H1 (cell line): ENCODE results near the gene SLC66A1. TPM values are rescaled to one million over a fixed set of nuclear protein-coding genes. Genes with fewer than 3 reads are reported as not detected.

Experiments used
- CTCF ChIA-PET: fragments of 300-600 bp; sonication (Branson Sonifier 250); formaldehyde crosslinking; loops from one replicate; lab custom pipeline; 2021; ENCODE audit not compliant: partially characterized antibody; lab: Charles Lee
- POLR2A ChIA-PET: fragments of 300-600 bp; sonication (Branson Sonifier 250); formaldehyde crosslinking; loops from one replicate; lab custom pipeline; 2021; ENCODE audit warnings: inconsistent platforms; ENCODE audit not compliant: partially characterized antibody; lab: Charles Lee
- DNase-seq, 2 experiments: peaks; one replicate each; pipeline versions ENCODE4 v3.0.0 to v3.0.0-alpha.2; 2010 to 2022; ENCODE audit warnings: low spot score in 2 of 2, low read depth in 1 of 2, mixed read lengths in 1 of 2
- FAIRE-seq: peaks from 2 replicates; lab custom pipeline; 2011; peaks lifted over from hg19 to GRCh38; lab: Jason Lieb, UNC
- H2AFZ ChIP-seq: 2 replicates; pipeline ENCODE4 v1.8.1; 2012; ENCODE audit warnings: low read length, inconsistent platforms
- H2AK5ac ChIP-seq: 2 replicates; pipeline ENCODE4 v1.6.1; 2013; ENCODE audit warnings: low read depth, low read length
- H2BK120ac ChIP-seq: replicated peaks from 2 replicates; pipeline ENCODE3; 2013; ENCODE audit warnings: low read depth, low read length, inconsistent platforms
- H2BK12ac ChIP-seq: 2 replicates; pipeline ENCODE4 v1.6.1; 2013; ENCODE audit warnings: low read depth, low read length
- H2BK15ac ChIP-seq: 2 replicates; pipeline ENCODE4 v1.6.1; 2013; ENCODE audit warnings: low read length
- H2BK20ac ChIP-seq: 2 replicates; pipeline ENCODE4 v1.6.1; 2013; ENCODE audit warnings: low read length
- H2BK5ac ChIP-seq: 2 replicates; pipeline ENCODE4 v1.6.1; 2013; ENCODE audit warnings: low read depth, low read length
- H3K14ac ChIP-seq: 2 replicates; pipeline ENCODE4 v1.6.1; 2013; ENCODE audit warnings: inconsistent platforms; ENCODE audit not compliant: insufficient read length
- H3K18ac ChIP-seq: 2 replicates; pipeline ENCODE4 v1.6.1; 2013; ENCODE audit warnings: low read length; ENCODE audit errors: extremely low read depth
- H3K23ac ChIP-seq: 2 replicates; pipeline ENCODE4 v1.6.1; 2013; ENCODE audit warnings: inconsistent platforms; ENCODE audit not compliant: insufficient read length
- H3K23me2 ChIP-seq: 2 replicates; pipeline ENCODE4 v1.6.1; 2013; ENCODE audit warnings: low read depth, low read length
- H3K27ac ChIP-seq: 2 replicates; pipeline ENCODE4 v1.6.1; 2011; ENCODE audit warnings: low read depth, low read length, inconsistent platforms
- H3K27me3 ChIP-seq, 4 experiments: replicated peaks in 1 of 4; 1 replicate in 1 of 4; 2 replicates in 3 of 4; pipeline versions ENCODE4 v1.6.1 to v1.8.1; 2011 to 2013; ENCODE audit warnings: low read length in 3 of 4, mild to moderate bottlenecking in 3 of 4, inconsistent platforms in 2 of 4, mixed read lengths in 2 of 4, moderate library complexity in 1 of 4; ENCODE audit not compliant: control insufficient read depth in 3 of 4, insufficient read depth in 3 of 4; ENCODE audit errors: extremely low read depth in 1 of 4
- H3K36me3 ChIP-seq, 4 experiments: 2 replicates each; pipeline versions ENCODE4 v1.6.1 to v1.8.1; 2011 to 2013; ENCODE audit warnings: mild to moderate bottlenecking in 4 of 4, low read length in 3 of 4, moderate library complexity in 2 of 4, control low read depth in 1 of 4, inconsistent platforms in 1 of 4; ENCODE audit not compliant: insufficient read depth in 4 of 4, control insufficient read depth in 2 of 4
- H3K4ac ChIP-seq: replicated peaks from 2 replicates; pipeline ENCODE3; 2013; ENCODE audit warnings: low read length, low read depth, mixed read lengths, inconsistent platforms; ENCODE audit not compliant: insufficient read length
- H3K4me1 ChIP-seq, 4 experiments: replicated peaks in 1 of 4; 1 replicate in 1 of 4; 2 replicates in 3 of 4; pipeline versions ENCODE4 v1.6.1 to v1.8.1; 2011 to 2013; ENCODE audit warnings: low read length in 3 of 4, inconsistent platforms in 2 of 4, mixed read lengths in 1 of 4; ENCODE audit not compliant: insufficient read depth in 4 of 4, control insufficient read depth in 3 of 4
- H3K4me2 ChIP-seq, 2 experiments: 2 replicates each; pipeline versions ENCODE4 v1.6.1 to v1.8.1; 2011 to 2013; ENCODE audit warnings: low read depth in 2 of 2, low read length in 2 of 2, control low read depth in 1 of 2, inconsistent platforms in 1 of 2, mild to moderate bottlenecking in 1 of 2; ENCODE audit not compliant: insufficient read depth in 1 of 2
- H3K4me3 ChIP-seq, 4 experiments: fragments of 200-600, 300-600 bp in 1 of 4; sonication (generic), shearing (Covaris generic), sonication (Bioruptor Twin) in 1 of 4; 2 replicates each; pipeline versions ENCODE4 v1.5.1 to v1.8.1; 2011 to 2016; ENCODE audit warnings: low read length in 4 of 4, low read depth in 3 of 4, control low read depth in 2 of 4, inconsistent platforms in 2 of 4, mild to moderate bottlenecking in 2 of 4, mixed read lengths in 1 of 4, moderate library complexity in 1 of 4; ENCODE audit not compliant: insufficient read depth in 2 of 4; ENCODE audit errors: extremely low read depth in 1 of 4
- H3K56ac ChIP-seq: replicated peaks from 2 replicates; pipeline ENCODE3; 2013; ENCODE audit warnings: low read depth, mild to moderate bottlenecking, mixed read lengths, low read length, inconsistent platforms; ENCODE audit not compliant: insufficient read length
- H3K79me1 ChIP-seq: 2 replicates; pipeline ENCODE4 v1.6.1; 2013; ENCODE audit warnings: low read depth, low read length, control low read depth
- H3K79me2 ChIP-seq, 2 experiments: 2 replicates each; pipeline versions ENCODE4 v1.6.1 to v1.8.1; 2012 to 2013; ENCODE audit warnings: low read length in 2 of 2, mild to moderate bottlenecking in 2 of 2, inconsistent platforms in 1 of 2; ENCODE audit not compliant: insufficient read depth in 2 of 2, control insufficient read depth in 1 of 2
- H3K9ac ChIP-seq, 4 experiments: replicated peaks in 1 of 4; 1 replicate in 1 of 4; 2 replicates in 3 of 4; pipeline versions ENCODE4 v1.6.1 to v1.8.1; 2011 to 2013; ENCODE audit warnings: low read depth in 3 of 4, low read length in 3 of 4, control low read depth in 2 of 4, mild to moderate bottlenecking in 2 of 4, moderate library complexity in 2 of 4, inconsistent platforms in 1 of 4; ENCODE audit errors: extremely low read depth in 1 of 4
- H3K9me3 ChIP-seq, 2 experiments: 2 replicates each; pipeline versions ENCODE4 v1.6.1 to v1.8.1; 2012 to 2013; ENCODE audit warnings: mild to moderate bottlenecking in 2 of 2, moderate library complexity in 2 of 2, control low read depth in 1 of 2, inconsistent platforms in 1 of 2, low read depth in 1 of 2, low read length in 1 of 2, mixed read lengths in 1 of 2; ENCODE audit not compliant: insufficient read depth in 2 of 2
- H4K20me1 ChIP-seq, 2 experiments: replicated peaks in 1 of 2; 2 replicates each; pipeline versions ENCODE3 to v1.8.1; 2011 to 2013; ENCODE audit warnings: inconsistent platforms in 2 of 2, low read length in 2 of 2, mild to moderate bottlenecking in 1 of 2; ENCODE audit not compliant: insufficient read depth in 2 of 2, control insufficient read depth in 1 of 2
- H4K5ac ChIP-seq: 2 replicates; pipeline ENCODE4 v1.6.1; 2013; ENCODE audit warnings: low read length, low read depth, mixed read lengths, inconsistent platforms; ENCODE audit not compliant: insufficient read length
- H4K8ac ChIP-seq: 2 replicates; pipeline ENCODE4 v1.8.0; 2013; ENCODE audit warnings: mild to moderate bottlenecking, moderate library complexity, low read length, inconsistent platforms; ENCODE audit not compliant: insufficient read depth; ENCODE audit errors: extremely low read depth
- H4K91ac ChIP-seq: replicated peaks from 2 replicates; pipeline ENCODE3; 2013; ENCODE audit warnings: low read length, mixed read lengths, inconsistent platforms; ENCODE audit not compliant: insufficient read length
- GABPA ChIP-seq: IDR thresholded peaks from 2 replicates; pipeline ENCODE4 v1.6.1; 2011; ENCODE audit warnings: mild to moderate bottlenecking, low read length, moderate library complexity, borderline replicate concordance; ENCODE audit not compliant: insufficient read depth
- POLR2AphosphoS5 ChIP-seq: IDR thresholded peaks from 2 replicates; pipeline ENCODE4 v1.6.1; 2011; ENCODE audit warnings: low read depth, low read length
- WGBS, 2 experiments: shearing (Covaris generic) in 1 of 2; methylation state at CpG; one replicate each; pipeline versions ENCODE4 v1.1.6 to v1.1.7; 2013 to 2015; ENCODE audit warnings: low lambda C conversion rate in 2 of 2, mixed read lengths in 2 of 2, inconsistent platforms in 1 of 2, low coverage in 1 of 2, missing lambda C conversion rate in 1 of 2; ENCODE audit not compliant: insufficient replicate concordance in 2 of 2, insufficient coverage in 1 of 2, insufficient read length in 1 of 2; ENCODE audit errors: extremely low coverage in 1 of 2, missing lambda C conversion rate in 1 of 2; 5-methylcytosine and 5-hydroxymethylcytosine counted together
- polyA plus RNA-seq, 7 experiments: library from polyadenylated mRNA; depleted of rRNA in 3 of 7; stranded (reverse) in 5 of 7; unstranded in 2 of 7; fragments of >200 nt in 5 of 7; fragments of 200-250 nt in 2 of 7; gene quantifications; 1 replicate in 5 of 7; 2 replicates in 1 of 7; 4 replicates in 1 of 7; pipeline versions ENCODE4 v1.2.1 to v1.2.3, GENCODE V29; 2011 to 2013; ENCODE audit warnings: missing spikeins in 2 of 7, mixed read lengths in 2 of 7
- total RNA-seq: library from RNA; stranded (reverse); fragmentation: NEBNext Ultra II Directional; extraction: Animal tissue kit (Norgen Biotek cat#: 25700); gene quantifications from 2 replicates; pipeline ENCODE4 v1.2.1, GENCODE V29; 2021

Gene SLC66A1
- total and polyA plus RNA-seq, 2 of the 8 experiments (the other 6 are each of a cell fraction or from before 2014, with no cell fraction given): 16.8 to 27.9 TPM

GRCh38 chr1:19329611-19330010, 17.5 kb downstream of the SLC66A1 start:
- ChIA-PET CTCF (interaction anchor here (0.9 to 1.3 kb wide), 4 partner anchors 15 to 332 kb away, joined by 3 to 5 read pairs (median 4); no protein-coding TSS in a partner anchor), POLR2A (interaction anchor here (1.9 to 13.3 kb wide), 2 partner anchors 9 to 12 kb away, joined by 8 to 143 read pairs; partner anchors contain the start of genes AKR7A2 and SLC66A1)
- no peak overlapping the region for H4K5ac ChIP-seq
- H3K4me3 ChIP-seq: no peak overlapping the region
- no peak overlapping the region for H3K4ac ChIP-seq
- H2BK120ac ChIP-seq: no peak overlapping the region
- no peaks in the 10 kb centered on the region for H3K27me3 ChIP-seq
- peaks cover 5 to 15% (median 8%) of the 10 kb centered on the region in 4 experiments; a peak in 5 of 8 replicates for H3K36me3 ChIP-seq
- WGBS, 2 experiments: 91% methylated on average over 5 of the region's 5 CpGs; no CpG with 5 or more reads in 1 of the 2 experiments
- H4K8ac ChIP-seq: no peak overlapping the region
- no peaks in the 10 kb centered on the region for H3K9me3 ChIP-seq
- H2BK12ac ChIP-seq: no peak overlapping the region
- no peak overlapping the region for H3K27ac ChIP-seq
- no peak overlapping the region for H2AK5ac ChIP-seq
- no peaks in the 10 kb centered on the region for H3K4me1 ChIP-seq
- no peak overlapping the region for H3K18ac ChIP-seq
- H4K20me1 ChIP-seq: peaks cover 0 to 11% of the 10 kb centered on the region in 2 experiments
- no peak overlapping the region for H2BK5ac ChIP-seq
- no peak for FAIRE-seq
- DNase-seq: no peak
- no peak overlapping the region for H3K9ac ChIP-seq
- H3K56ac ChIP-seq: no peak overlapping the region
- no peak overlapping the region for H2BK20ac ChIP-seq
- no peak overlapping the region for H3K23ac ChIP-seq
- no peak overlapping the region for H4K91ac ChIP-seq
- H3K4me2 ChIP-seq: no peak overlapping the region
- no peaks in the 10 kb centered on the region for H3K79me2 ChIP-seq
- TF ChIP-seq GABPA (no peak), POLR2AphosphoS5 (0 out of 2 replicates have a peak, but pooled peaks have one; percentile 23)
- H2BK15ac ChIP-seq: no peak overlapping the region
- H3K79me1 ChIP-seq: no peaks in the 10 kb centered on the region; the same call in 1 of the 2 replicates
- H2AFZ ChIP-seq: no peak overlapping the region
- no peak overlapping the region for H3K14ac ChIP-seq
- H3K23me2 ChIP-seq: no peaks in the 10 kb centered on the region
